Keratinocyte (primary cell): ENCODE results near the gene SLC38A3. TPM values are rescaled to one million over a fixed set of nuclear protein-coding genes. Genes with fewer than 3 reads are reported as not detected.

Experiments used
- DNase-seq: peaks from one replicate; pipeline ENCODE4 v3.0.0-alpha.2; 2011; ENCODE audit warnings: low read depth, missing footprints, low spot score
- FAIRE-seq: peaks from 2 replicates; lab custom pipeline; 2011; peaks lifted over from hg19 to GRCh38; lab: Jason Lieb, UNC
- H2AFZ ChIP-seq: 2 replicates; pipeline ENCODE4 v1.6.0; 2012; ENCODE audit warnings: low read length, control low read depth, inconsistent platforms; ENCODE audit not compliant: control insufficient read depth
- H3K27ac ChIP-seq: 2 replicates; pipeline ENCODE4 v1.5.1; 2011; ENCODE audit warnings: low read length; ENCODE audit not compliant: control insufficient read depth, insufficient read depth
- H3K27me3 ChIP-seq: 3 replicates; pipeline ENCODE4 v1.6.0; 2011; ENCODE audit warnings: low read length; ENCODE audit not compliant: control insufficient read depth, insufficient read depth; ENCODE audit errors: extremely low read depth
- H3K36me3 ChIP-seq, 2 experiments: 2 replicates in 1 of 2; 3 replicates in 1 of 2; pipeline ENCODE4 v1.5.1; 2011; ENCODE audit warnings: low read length in 2 of 2, mild to moderate bottlenecking in 1 of 2; ENCODE audit not compliant: control insufficient read depth in 2 of 2, insufficient read depth in 2 of 2; ENCODE audit errors: extremely low read depth in 1 of 2
- H3K4me1 ChIP-seq: 3 replicates; pipeline ENCODE4 v1.5.1; 2011; ENCODE audit warnings: low read length; ENCODE audit not compliant: control insufficient read depth, insufficient read depth; ENCODE audit errors: extremely low read depth
- H3K4me2 ChIP-seq: 3 replicates; pipeline ENCODE4 v1.6.0; 2011; ENCODE audit warnings: low read depth, low read length; ENCODE audit not compliant: control insufficient read depth, insufficient read depth; ENCODE audit errors: extremely low read depth
- H3K4me3 ChIP-seq, 3 experiments: fragments of 200-600 bp in 1 of 3; sonication (generic) in 1 of 3; 2 replicates in 2 of 3; 3 replicates in 1 of 3; pipeline ENCODE4 v1.5.1; 2011 to 2016; ENCODE audit warnings: low read length in 3 of 3, mild to moderate bottlenecking in 3 of 3, control low read depth in 2 of 3, inconsistent platforms in 1 of 3, low read depth in 1 of 3, mixed read lengths in 1 of 3, mixed run types in 1 of 3, moderate library complexity in 1 of 3; ENCODE audit not compliant: control insufficient read depth in 2 of 3, insufficient read depth in 2 of 3; ENCODE audit errors: extremely low read depth in 1 of 3
- H3K79me2 ChIP-seq: 2 replicates; pipeline ENCODE4 v1.6.0; 2012; ENCODE audit warnings: low read length; ENCODE audit not compliant: control insufficient read depth, insufficient read depth
- H3K9ac ChIP-seq: 3 replicates; pipeline ENCODE4 v1.6.0; 2011; ENCODE audit warnings: low read length; ENCODE audit not compliant: control insufficient read depth, insufficient read depth; ENCODE audit errors: extremely low read depth
- H3K9me1 ChIP-seq: 3 replicates; pipeline ENCODE4 v1.6.0; 2011; ENCODE audit warnings: low read length; ENCODE audit not compliant: control insufficient read depth, insufficient read depth; ENCODE audit errors: extremely low read depth
- H3K9me3 ChIP-seq: 2 replicates; pipeline ENCODE4 v1.5.1; 2012; ENCODE audit warnings: low read depth, low read length; ENCODE audit not compliant: control insufficient read depth
- H4K20me1 ChIP-seq: 3 replicates; pipeline ENCODE4 v1.6.0; 2011; ENCODE audit warnings: low read length; ENCODE audit not compliant: control insufficient read depth, insufficient read depth; ENCODE audit errors: extremely low read depth
- EZH2 ChIP-seq: IDR thresholded peaks from one replicate; pipeline ENCODE4 v1.6.1; 2012; ENCODE audit warnings: inconsistent platforms, mild to moderate bottlenecking, low read length, moderate library complexity
- dilution Hi-C: fragments of 300-500 bp; cut with MboI; formaldehyde crosslinking; loops from one replicate; pipeline ENCODE4 v1.7.0; 2020; ENCODE audit warnings: low sequenced_read_pairs; ENCODE audit not compliant: extremely low pct_ligation_motif_present
- polyA plus RNA-seq, 5 experiments: library from polyadenylated mRNA; depleted of rRNA in 3 of 5; stranded (reverse) in 3 of 5; stranded (forward) in 1 of 5; unstranded in 1 of 5; fragments of >200 nt; gene quantifications; 1 replicate in 1 of 5; 2 replicates in 3 of 5; 3 replicates in 1 of 5; pipeline versions ENCODE4 v1.2.1 to v1.2.3, GENCODE V29; 2011 to 2012; ENCODE audit warnings: missing spikeins in 2 of 5, low read depth in 1 of 5, low replicate concordance in 1 of 5
- TF ChIP-seq, protein P1 (sequence below), 3 experiments: IDR thresholded peaks in 1 of 3; conservative IDR thresholded peaks in 1 of 3; optimal IDR thresholded peaks in 1 of 3; 2 replicates in 2 of 3; 3 replicates in 1 of 3; pipeline versions ENCODE3 to v1.5.1; 2011; ENCODE audit warnings: low read length in 3 of 3, mild to moderate bottlenecking in 3 of 3, moderate library complexity in 2 of 3, control low read depth in 1 of 3, inconsistent platforms in 1 of 3; ENCODE audit not compliant: insufficient read depth in 2 of 3; ENCODE audit errors: extremely low read depth in 1 of 3

Gene SLC38A3
- polyA plus RNA-seq, 1 donor (not counting 4 experiments of a cell fraction or from before 2014, with no cell fraction given) = not detected

DNA sequence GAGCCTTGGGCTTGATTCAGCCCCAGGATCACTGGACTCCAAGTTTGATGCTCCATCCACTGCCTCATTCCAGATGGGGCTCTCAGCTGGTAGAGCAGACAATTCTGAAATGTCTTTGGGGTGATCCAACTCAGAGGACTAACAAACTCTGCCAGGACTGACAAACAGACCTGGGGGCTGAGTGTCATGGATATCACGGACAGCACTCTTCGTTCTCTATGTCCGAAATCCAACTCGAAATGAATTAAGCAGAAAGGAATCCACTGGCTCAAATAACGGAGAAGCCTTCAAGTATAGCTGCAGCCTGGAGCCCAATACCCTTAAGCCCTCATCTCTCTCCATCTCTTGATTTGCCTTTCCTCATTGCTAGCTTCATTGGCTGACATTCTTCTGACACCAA is 14.2 kb downstream of the SLC38A3 start:
- Histone ChIP-seq H3K4me2 (no peak overlapping the region), H3K4me3 (no peak overlapping the region), H3K4me1 (peaks cover 11% of the 10 kb centered on the region), H3K9me3 (no peaks in the 10 kb centered on the region), H3K36me3 (no peaks in the 10 kb centered on the region), H3K27ac (no peak overlapping the region), H2AFZ (no peak overlapping the region), H3K9me1 (no peaks in the 10 kb centered on the region), H3K27me3 (peaks cover 3% of the 10 kb centered on the region), H3K79me2 (no peaks in the 10 kb centered on the region), H4K20me1 (no peaks in the 10 kb centered on the region), H3K9ac (no peak overlapping the region)
- DNase-seq (no peak), FAIRE-seq (no peak)
- TF ChIP-seq, protein P1, sequence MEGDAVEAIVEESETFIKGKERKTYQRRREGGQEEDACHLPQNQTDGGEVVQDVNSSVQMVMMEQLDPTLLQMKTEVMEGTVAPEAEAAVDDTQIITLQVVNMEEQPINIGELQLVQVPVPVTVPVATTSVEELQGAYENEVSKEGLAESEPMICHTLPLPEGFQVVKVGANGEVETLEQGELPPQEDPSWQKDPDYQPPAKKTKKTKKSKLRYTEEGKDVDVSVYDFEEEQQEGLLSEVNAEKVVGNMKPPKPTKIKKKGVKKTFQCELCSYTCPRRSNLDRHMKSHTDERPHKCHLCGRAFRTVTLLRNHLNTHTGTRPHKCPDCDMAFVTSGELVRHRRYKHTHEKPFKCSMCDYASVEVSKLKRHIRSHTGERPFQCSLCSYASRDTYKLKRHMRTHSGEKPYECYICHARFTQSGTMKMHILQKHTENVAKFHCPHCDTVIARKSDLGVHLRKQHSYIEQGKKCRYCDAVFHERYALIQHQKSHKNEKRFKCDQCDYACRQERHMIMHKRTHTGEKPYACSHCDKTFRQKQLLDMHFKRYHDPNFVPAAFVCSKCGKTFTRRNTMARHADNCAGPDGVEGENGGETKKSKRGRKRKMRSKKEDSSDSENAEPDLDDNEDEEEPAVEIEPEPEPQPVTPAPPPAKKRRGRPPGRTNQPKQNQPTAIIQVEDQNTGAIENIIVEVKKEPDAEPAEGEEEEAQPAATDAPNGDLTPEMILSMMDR (optimal IDR thresholded peaks at IDR 0.05 in 1 of 3, IDR thresholded peaks at IDR 0.05 in 1 of 3, conservative IDR thresholded peaks at IDR 0.05 in 1 of 3; ENCODE audit: extremely low read depth in 1 of 3, insufficient read depth in 2 of 3, low read length in 3 of 3) = no peak
- TF ChIP-seq EZH2 = no peak
- dilution Hi-C loops = no loop called here

- FAIRE-seq (no peak), DNase-seq (no peak)
- Histone ChIP-seq H3K36me3 (no peaks in the 10 kb centered on the region), H3K4me3 (no peak overlapping the region), H3K9ac (no peak overlapping the region), H4K20me1 (no peaks in the 10 kb centered on the region), H3K4me1 (peaks cover 11% of the 10 kb centered on the region), H2AFZ (no peak overlapping the region), H3K4me2 (no peak overlapping the region), H3K79me2 (no peaks in the 10 kb centered on the region), H3K9me1 (no peaks in the 10 kb centered on the region), H3K27me3 (peaks cover 4% of the 10 kb centered on the region), H3K9me3 (no peaks in the 10 kb centered on the region), H3K27ac (no peak overlapping the region)
- TF ChIP-seq, protein P1 (optimal IDR thresholded peaks at IDR 0.05 in 1 of 3, IDR thresholded peaks at IDR 0.05 in 1 of 3, conservative IDR thresholded peaks at IDR 0.05 in 1 of 3; ENCODE audit: extremely low read depth in 1 of 3, insufficient read depth in 2 of 3, low read length in 3 of 3) = no peak
- TF ChIP-seq EZH2 = no peak
- dilution Hi-C loops = no loop called here
Observed at GRCh38 chr3:50220109-50220508, 15.0 kb downstream of the SLC38A3 start.
